ENCODE data around the gene RNF133.

DNA sequence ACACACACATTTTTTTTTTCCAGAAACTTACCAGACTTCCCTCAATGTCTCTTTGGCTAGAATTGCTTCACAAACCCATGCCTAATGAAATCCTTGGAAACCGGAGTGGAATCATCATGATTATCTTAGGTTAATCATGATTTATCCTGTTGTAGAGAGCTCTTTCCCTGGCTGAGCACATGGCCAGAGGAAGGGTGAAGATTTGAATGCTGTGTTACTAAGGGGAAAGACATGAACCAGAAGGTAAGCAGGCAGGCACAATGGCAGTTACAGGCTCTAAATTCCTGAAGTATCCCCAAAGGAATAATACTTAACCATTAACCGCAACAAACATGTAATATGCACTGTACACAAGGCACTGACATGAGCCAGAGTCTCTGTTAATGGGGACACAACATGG lies 7.9 kb upstream of the RNF133 start:
- TF ChIP-seq, protein P1, sequence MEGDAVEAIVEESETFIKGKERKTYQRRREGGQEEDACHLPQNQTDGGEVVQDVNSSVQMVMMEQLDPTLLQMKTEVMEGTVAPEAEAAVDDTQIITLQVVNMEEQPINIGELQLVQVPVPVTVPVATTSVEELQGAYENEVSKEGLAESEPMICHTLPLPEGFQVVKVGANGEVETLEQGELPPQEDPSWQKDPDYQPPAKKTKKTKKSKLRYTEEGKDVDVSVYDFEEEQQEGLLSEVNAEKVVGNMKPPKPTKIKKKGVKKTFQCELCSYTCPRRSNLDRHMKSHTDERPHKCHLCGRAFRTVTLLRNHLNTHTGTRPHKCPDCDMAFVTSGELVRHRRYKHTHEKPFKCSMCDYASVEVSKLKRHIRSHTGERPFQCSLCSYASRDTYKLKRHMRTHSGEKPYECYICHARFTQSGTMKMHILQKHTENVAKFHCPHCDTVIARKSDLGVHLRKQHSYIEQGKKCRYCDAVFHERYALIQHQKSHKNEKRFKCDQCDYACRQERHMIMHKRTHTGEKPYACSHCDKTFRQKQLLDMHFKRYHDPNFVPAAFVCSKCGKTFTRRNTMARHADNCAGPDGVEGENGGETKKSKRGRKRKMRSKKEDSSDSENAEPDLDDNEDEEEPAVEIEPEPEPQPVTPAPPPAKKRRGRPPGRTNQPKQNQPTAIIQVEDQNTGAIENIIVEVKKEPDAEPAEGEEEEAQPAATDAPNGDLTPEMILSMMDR (conservative IDR thresholded peaks at IDR 0.05; ENCODE audit: low read length) = no peak
- TF ChIP-seq EZH2phosphoT487 (IDR thresholded peaks at IDR 0.05; ENCODE audit: borderline replicate concordance) = no peak
